A673 (cell line): ENCODE data around the gene RASSF3.

ENCODE experiments used
- CTCF ChIP-seq: fragments of 300-800, 200-600 bp; sonication (generic); conservative IDR thresholded peaks from 2 replicates; pipeline ENCODE4 v1.5.1; 2017; ENCODE audit warnings: low read depth, mild to moderate bottlenecking, antibody characterized with exemption, low read length, moderate library complexity, mixed read lengths
- EZH2 ChIP-seq: fragments of 200-600 bp; sonication (generic); IDR thresholded peaks from 2 replicates; pipeline ENCODE4 v1.6.1; 2017; ENCODE audit warnings: borderline replicate concordance, low read depth, mild to moderate bottlenecking, mixed read lengths, antibody characterized with exemption, low read length; ENCODE audit not compliant: poor library complexity, severe bottlenecking

GRCh38 chr12:64582114-64582513 is 28.2 kb upstream of the RASSF3 start:
- no peak for TF ChIP-seq CTCF
- TF ChIP-seq EZH2 = no peak
